Thoracic aorta (tissue), 2 donors: ENCODE measurements around the gene USHBP1. TPM values are rescaled to one million over a fixed set of nuclear protein-coding genes. Genes with fewer than 3 reads are reported as not detected.
A peak's percentile ranks its signal among the peaks of the same experiment; 100 is the strongest.
"Not testable (repeated sequence)": the region's sequence is repeated elsewhere in the genome, so short reads cannot be mapped to it uniquely, and the experiment has no call there.

Experiments
- ATAC-seq: fragments of 150-250 bp; one replicate; pipeline ENCODE4 v1.8.0; 2017; ENCODE audit warnings: low read depth; ENCODE audit not compliant: insufficient number of reproducible peaks, low FRiP score
- DNase-seq: peaks from one replicate; pipeline ENCODE4 v3.0.0-alpha.2; 2020; ENCODE audit warnings: low spot score
- H3K27ac ChIP-seq, 2 donors: fragments of 200-600 bp; sonication (generic); 1 replicate in 1 of 2; 2 replicates in 1 of 2; pipeline ENCODE4 v1.5.1; 2016; ENCODE audit warnings: mild to moderate bottlenecking in 2 of 2, moderate library complexity in 2 of 2
- H3K27me3 ChIP-seq: fragments of 200-600 bp; sonication (generic); replicated peaks from 2 replicates; pipeline ENCODE4 v1.6.0; 2016; ENCODE audit warnings: mild to moderate bottlenecking; ENCODE audit not compliant: insufficient read depth
- H3K36me3 ChIP-seq: fragments of 200-600 bp; sonication (generic); one replicate; pipeline ENCODE4 v1.5.1; 2016
- H3K4me1 ChIP-seq, 2 donors: fragments of 200-600 bp; sonication (generic); 1 replicate in 1 of 2; 2 replicates in 1 of 2; pipeline versions ENCODE4 v1.5.1 to v1.6.0; 2016; ENCODE audit warnings: low read depth in 2 of 2, mild to moderate bottlenecking in 1 of 2; ENCODE audit not compliant: control insufficient read depth in 1 of 2
- H3K4me3 ChIP-seq: fragments of 200-600 bp; sonication (generic); 2 replicates; pipeline ENCODE4 v1.5.1; 2016; ENCODE audit warnings: mild to moderate bottlenecking
- H3K9me3 ChIP-seq: fragments of 200-600 bp; sonication (generic); 2 replicates; pipeline ENCODE4 v1.5.1; 2016
- total RNA-seq, 2 donors: library from RNA; depleted of rRNA; stranded (reverse); fragments of >200 nt; gene quantifications; one replicate each; pipeline versions ENCODE4 v1.1.0 to v1.2.3, GENCODE V29; 2016
- TF ChIP-seq, protein P1 (sequence below): fragments of 200-600 bp; sonication (generic); IDR thresholded peaks from one replicate; pipeline ENCODE4 v1.5.1; 2019; ENCODE audit warnings: antibody characterized with exemption

Gene USHBP1
- total RNA-seq, 2 donors from 2014 or later, result 3.5 to 4.0 TPM

GRCh38 chr19:17281391-17282304 lies 17.1 kb upstream of the USHBP1 start, which contains the start of gene ANKLE1:
TSS of gene ANKLE1 (plus strand) at chr19:17281901. CDS start at chr19:17281921, 20 bp downstream.
- Histone ChIP-seq H3K4me1 (peaks cover 7 to 14% of the 10 kb centered on the region in 2 donors), H3K27me3 (no peaks in the 10 kb centered on the region), H3K36me3 (peaks cover 15% of the 10 kb centered on the region), H3K27ac (no peak within 1 kb of the TSS), H3K4me3 (peak within 1 kb of the TSS; percentile 68), H3K9me3 (no peaks in the 10 kb centered on the region)
- no peak for ATAC-seq
- TF ChIP-seq, protein P1, sequence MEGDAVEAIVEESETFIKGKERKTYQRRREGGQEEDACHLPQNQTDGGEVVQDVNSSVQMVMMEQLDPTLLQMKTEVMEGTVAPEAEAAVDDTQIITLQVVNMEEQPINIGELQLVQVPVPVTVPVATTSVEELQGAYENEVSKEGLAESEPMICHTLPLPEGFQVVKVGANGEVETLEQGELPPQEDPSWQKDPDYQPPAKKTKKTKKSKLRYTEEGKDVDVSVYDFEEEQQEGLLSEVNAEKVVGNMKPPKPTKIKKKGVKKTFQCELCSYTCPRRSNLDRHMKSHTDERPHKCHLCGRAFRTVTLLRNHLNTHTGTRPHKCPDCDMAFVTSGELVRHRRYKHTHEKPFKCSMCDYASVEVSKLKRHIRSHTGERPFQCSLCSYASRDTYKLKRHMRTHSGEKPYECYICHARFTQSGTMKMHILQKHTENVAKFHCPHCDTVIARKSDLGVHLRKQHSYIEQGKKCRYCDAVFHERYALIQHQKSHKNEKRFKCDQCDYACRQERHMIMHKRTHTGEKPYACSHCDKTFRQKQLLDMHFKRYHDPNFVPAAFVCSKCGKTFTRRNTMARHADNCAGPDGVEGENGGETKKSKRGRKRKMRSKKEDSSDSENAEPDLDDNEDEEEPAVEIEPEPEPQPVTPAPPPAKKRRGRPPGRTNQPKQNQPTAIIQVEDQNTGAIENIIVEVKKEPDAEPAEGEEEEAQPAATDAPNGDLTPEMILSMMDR, result no peak
- DNase-seq, result no peak

DNA sequence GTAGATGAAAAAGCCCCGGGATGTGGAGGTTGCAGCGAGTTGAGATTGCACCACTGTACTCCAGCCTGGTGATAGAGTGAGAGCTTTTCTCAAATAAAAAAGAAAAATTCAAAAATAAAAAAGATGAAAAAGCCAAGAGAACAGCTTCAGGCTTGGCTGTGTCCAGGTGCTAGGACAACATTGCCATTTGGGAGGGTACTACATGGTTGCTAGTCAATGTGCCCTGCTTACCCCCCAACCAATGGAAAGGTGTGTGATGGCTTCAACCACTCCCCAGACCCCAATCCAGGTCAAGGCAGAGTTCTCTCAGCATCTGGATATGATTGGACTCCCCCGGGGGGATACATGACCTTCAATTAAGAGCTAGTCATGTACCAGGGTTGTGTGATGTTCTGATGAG lies 14.9 kb upstream of the USHBP1 start:
- peaks cover 33% of the 10 kb centered on the region for H3K36me3 ChIP-seq
- no peaks in the 10 kb centered on the region for H3K9me3 ChIP-seq
- H3K27ac ChIP-seq, result no peak overlapping the region
- ATAC-seq (no peak), DNase-seq (no peak)
- H3K27me3 ChIP-seq, result no peaks in the 10 kb centered on the region
- no peak overlapping the region for H3K4me3 ChIP-seq
- TF ChIP-seq, protein P1, result no peak
- H3K4me1 ChIP-seq, result peaks cover 7 to 14% of the 10 kb centered on the region in 2 donors

DNA sequence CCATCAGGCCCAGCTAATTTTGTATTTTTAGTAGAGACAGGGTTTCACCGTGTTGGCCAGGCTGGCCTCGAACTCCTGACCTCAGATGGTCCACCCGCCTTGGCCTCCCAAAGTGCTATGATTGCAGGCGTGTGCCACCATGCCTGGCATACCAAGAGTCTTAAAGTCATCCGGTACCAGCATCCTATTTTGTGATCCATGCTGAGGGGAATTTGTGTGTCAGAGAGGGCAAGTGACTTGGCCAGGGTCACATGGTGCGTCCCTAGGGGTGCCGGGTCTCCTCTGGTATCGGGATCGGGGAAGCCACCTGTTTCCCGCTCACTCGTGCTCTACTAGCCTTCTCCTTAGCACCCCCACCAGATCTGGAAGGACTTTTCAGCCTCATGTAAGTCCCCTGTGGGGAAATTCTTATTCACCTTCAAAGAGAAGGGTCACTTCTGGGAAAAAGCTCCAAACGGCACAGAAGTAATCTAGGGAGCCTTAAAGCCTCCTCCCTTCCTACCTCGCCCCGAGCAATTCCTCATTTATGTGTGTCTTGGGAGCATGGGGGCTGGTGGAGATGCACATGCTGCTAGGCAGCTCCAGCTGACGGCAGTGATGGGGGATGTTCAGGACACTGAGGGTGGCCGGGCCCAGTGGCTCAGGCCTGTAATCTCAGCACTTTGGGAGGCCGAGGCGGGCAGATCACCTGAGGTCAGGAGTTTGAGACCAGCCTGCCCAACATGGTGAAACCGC lies 11.1 kb upstream of the USHBP1 start:
- no peaks in the 10 kb centered on the region for H3K4me1 ChIP-seq
- no peak overlapping the region for H3K4me3 ChIP-seq
- no peaks in the 10 kb centered on the region for H3K27me3 ChIP-seq
- ATAC-seq (no peak), DNase-seq (no peak)
- TF ChIP-seq, protein P1, result no peak
- peaks cover 60% of the 10 kb centered on the region for H3K36me3 ChIP-seq
- H3K9me3 ChIP-seq, result no peaks in the 10 kb centered on the region
- H3K27ac ChIP-seq, result no peak overlapping the region

- not testable (repeated sequence) for H3K27me3 ChIP-seq, H3K27ac ChIP-seq, DNase-seq, ATAC-seq, H3K4me3 ChIP-seq, H3K9me3 ChIP-seq, H3K4me1 ChIP-seq
- peaks cover 67% of the 10 kb centered on the region for H3K36me3 ChIP-seq
Observed at GRCh38 chr19:17274892-17275291, 10.3 kb upstream of the USHBP1 start.

- Histone ChIP-seq H3K4me3 (no peak overlapping the region), H3K27ac (no peak overlapping the region), H3K36me3 (peaks cover 37% of the 10 kb centered on the region), H3K4me1 (peaks cover 6 to 8% of the 10 kb centered on the region in 2 donors), H3K27me3 (no peaks in the 10 kb centered on the region), H3K9me3 (no peaks in the 10 kb centered on the region)
- ATAC-seq (no peak), DNase-seq (no peak)
- TF ChIP-seq, protein P1, result no peak
Observed at GRCh38 chr19:17268754-17269153, 4.2 kb upstream of the USHBP1 start.
